KG1 (cell line): ENCODE results near the gene CDKAL1.
"Not testable (repeated sequence)": the region's sequence is repeated elsewhere in the genome, so short reads cannot be mapped to it uniquely, and the experiment has no call there.

ENCODE experiments used
- DNase-seq: peaks from one replicate; lab custom pipeline; 2025; lab: John Stamatoyannopoulos, UW

Gene CDKAL1

DNA sequence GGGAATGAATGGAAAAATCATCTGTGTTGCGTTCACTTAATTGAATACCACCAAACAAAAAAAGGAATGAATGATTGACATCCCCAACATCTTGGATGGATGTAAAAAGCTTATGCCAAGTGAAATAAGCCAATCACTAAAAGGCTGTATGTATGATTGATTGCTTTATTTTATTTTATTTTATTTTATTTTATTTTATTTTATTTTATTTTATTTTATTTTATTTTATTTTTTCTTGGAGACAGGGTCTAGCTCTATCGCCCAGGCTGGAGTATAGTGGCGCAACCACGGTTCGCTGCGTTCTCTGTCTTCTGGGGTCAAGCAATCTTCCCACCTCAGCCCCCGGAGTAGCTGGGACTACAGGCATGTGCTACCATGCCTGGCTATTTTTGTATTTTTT is 263.3 kb downstream of the CDKAL1 start:
- no peak for DNase-seq

DNA sequence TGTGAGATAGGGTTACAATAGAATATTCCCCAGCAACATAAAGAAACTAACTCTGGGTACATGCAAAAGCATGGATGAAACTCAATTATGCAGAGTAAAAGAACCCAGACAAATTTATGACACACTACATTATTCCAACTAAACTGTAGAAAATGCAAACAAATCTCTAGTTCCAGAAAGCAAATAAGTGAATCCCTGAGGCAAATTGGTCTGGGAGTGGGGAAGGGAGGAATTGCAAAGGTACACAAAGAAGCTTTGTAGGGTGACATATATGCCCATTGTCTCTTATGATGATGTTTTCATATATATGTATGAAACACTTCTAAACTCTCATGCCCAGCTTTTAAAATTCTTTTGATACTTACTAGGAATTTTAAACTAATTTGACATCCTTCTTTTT is 266.0 kb downstream of the CDKAL1 start:
- no peak for DNase-seq

DNA sequence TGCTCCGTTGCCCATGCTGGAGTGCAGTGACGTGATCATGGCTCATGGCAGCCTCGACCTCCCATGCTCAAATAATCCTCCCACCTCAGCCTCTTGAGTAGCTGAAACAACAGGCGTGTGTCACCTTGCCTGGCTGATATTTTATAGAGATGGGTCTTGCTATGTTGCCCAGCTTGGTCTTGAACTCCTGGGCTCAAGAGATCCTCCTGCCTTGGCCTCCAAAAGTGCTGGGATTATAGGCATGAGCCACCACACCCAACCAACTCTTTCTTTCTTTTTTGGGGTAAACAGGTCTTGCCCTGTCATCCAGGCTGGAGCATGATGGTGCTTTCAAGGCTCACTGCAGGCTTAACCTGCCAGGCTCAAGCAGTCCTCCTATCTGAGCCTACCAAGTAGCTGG is 266.4 kb downstream of the CDKAL1 start:
- DNase-seq, result no peak

DNA sequence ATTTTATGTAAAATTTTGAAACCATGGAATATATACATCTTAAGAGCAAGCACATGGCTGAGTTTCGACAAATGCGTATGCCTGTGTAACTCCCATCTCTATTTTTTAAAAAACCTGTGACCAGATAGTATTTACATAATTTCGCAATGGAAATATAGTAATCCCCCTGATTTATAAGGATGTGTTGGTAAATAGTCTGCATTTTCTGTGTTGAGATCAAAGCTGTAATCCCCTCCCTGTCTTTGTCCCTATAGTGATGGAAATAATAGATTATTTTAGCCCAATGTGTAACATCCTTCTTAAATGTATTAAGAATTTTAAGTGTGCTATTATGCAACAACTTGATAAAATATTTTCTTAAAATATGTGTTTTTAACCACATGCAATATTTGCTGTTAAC is 267.3 kb downstream of the CDKAL1 start:
- DNase-seq, result no peak

DNA sequence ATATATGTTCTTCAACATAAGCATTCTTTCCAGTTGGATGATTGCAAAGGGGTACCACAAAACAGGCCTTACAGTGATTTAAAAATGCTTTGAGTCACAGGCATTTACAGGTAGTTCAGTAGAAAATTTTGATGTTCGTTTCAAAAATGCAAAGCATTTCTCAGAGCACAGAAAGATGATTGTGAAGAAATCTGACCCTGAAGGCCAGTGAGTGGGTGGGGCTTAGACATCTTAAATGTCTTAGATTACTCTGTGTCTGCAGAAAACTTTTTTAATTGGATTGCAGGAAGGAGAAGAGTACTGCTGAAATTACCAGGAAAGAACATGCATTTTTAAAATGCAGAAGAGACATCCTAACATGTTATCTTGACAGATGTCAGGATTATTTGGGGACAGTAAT is 268.3 kb downstream of the CDKAL1 start:
- DNase-seq, result no peak

DNA sequence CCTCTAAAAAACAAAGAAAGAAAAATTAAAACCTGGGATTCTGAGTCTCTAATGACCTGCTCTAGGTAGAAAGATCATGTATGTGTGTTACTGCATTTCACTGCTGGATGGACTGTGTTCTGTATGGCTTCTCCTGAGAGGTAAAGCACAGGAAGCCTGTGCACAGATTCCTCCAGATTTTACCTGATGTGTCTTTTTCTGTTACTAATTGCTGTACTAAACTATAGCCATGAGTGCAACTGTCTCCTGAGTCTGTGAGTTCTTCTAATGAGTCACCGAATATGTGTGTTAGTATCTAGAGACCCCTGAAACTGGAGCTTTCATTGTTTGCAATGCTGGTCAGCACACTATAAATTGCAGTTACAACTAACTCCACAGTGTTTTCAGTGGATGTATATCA is 270.8 kb downstream of the CDKAL1 start:
- DNase-seq, result no peak

DNA sequence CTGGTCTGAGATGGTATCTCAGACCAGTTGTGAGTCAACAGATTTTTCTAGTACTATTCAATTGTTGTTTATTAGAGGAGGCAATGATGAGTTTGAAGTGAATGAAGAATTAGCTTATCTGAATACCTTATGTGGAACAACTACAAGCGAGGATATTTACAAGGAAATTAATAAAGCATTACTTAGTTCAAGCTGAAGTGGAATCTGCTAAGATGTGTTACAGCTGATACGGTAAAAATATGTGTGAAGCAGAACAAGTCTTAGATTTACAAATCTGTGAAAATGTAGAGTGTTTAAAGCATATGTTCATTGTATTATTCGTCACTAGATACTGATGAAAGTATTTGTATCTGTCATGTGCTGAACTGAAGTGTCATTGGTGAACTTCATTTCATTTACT is 272.4 kb downstream of the CDKAL1 start:
- DNase-seq, result no peak

DNA sequence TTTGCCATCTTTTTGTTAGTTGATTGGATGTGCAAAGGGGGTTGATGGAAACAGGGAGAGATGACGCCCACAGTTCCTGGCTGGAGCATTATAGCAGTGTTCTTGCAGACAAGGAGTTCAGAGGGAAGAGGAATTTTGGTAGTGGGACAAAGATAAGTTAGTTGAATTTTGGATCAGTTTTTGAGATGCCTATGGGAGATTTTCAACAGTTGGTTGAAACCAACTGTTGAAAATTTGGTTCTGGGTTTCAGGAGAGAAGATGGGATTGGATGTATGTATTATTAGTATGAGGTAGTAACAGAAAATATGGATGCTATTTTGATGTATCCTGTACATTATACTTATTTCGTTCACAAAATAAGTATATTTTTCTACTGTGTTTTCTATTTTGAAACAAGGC is 274.2 kb downstream of the CDKAL1 start:
- DNase-seq, result no peak

DNA sequence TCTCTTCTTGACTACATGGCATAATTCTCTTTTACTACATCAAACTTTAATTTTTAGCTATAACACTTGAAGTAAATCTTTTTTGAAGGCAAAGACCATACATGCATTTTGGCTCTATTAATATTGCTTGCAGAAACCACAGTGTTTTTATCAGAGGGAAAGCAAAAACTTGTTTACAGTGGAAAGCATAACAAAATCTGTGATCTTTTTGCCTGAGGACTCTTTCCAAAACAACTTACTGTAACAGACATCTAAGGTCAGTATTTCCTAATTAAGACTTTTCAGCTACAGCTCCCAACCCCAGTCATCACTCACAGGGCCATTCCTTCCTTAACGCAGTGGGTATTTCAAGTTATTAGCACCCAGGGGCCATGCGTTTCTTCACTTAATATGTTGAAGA is 274.7 kb downstream of the CDKAL1 start:
- no peak for DNase-seq

DNA sequence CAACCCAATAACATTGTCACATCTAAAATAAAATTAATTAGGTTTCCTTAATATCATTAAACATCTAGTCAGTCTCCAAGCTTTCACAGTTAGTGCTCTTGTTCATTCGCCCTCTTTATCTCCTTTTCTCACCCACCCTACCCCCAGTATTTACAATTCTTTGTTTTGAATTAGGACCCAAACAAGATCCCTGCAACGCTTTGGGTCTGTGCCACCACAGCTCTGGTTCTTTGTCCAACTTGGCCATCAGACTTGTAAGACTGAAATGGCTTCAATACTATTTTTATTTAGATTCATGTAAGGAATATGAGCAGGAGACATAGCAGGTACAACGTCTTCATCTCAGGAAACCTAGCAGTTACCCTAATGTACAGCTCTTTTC is 276.5 kb downstream of the CDKAL1 start:
- DNase-seq, result no peak

DNA sequence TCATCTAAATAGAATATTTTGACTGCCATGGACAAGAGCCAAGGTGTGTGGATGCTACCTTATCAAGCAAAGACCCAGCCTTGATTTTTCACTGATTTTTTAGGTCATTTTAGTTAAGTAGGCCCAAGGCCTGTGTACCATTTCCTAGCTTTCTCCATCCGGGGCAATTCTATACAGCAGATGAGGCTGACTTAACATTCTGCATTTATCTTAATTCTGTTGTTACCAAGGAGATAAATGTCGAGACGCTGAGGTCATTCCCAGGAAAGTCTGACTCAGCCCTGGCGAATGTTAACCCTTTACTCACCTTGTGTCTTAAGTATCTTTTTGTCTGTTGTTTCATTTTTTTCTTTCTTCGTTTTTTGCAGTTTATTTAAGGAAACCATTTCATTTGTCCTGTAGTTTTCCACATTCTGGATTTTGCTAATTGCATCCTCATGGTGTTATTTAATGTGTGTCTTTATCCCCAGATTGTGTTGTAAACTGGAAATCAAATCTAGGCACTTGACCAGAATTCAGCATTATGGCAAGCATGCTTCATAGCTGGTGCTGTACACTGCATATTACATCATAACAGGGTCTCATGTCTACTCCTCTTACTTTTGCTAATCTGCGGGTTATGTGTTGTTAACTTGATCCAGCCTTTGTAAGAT is 277.0 kb downstream of the CDKAL1 start:
- DNase-seq, result no peak

DNA sequence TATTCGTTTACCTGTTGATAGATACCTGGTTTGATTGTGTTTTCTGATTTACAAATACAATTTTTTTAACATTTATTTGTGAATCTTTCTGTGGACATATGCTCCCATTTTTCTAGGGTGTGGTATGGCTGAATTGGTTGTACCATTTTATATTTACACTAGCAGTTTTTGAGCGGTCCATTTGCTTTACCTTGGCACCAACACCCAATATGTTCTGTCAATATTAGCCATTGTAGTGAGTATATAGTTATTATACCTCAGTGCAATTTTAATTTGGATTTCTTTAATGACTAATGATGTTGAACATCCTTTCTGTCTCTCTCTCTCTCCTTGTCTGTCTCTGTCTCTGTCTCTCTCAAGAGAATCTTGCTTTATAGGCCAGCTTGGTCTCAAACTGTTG is 278.5 kb downstream of the CDKAL1 start:
- no peak for DNase-seq

DNA sequence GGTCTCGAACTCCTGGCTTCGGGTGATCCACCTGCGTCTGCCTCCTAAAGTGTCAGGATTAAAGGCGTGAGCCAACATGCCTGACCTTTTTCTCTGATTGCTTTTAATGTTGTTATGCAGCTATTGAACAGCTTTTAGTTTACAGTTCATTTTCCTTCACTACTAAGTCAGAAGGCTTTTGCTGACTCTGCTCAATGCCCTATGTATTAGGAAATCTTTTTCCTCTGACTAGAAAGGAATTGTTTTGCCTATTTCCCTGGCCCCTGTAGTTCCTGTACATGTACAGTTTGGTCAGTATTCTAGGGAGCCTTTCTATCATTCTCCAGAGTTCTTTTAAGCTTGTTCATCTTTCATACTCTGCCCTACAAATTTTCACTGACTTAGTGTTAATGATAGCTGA is 280.2 kb downstream of the CDKAL1 start:
- DNase-seq, result no peak

DNA sequence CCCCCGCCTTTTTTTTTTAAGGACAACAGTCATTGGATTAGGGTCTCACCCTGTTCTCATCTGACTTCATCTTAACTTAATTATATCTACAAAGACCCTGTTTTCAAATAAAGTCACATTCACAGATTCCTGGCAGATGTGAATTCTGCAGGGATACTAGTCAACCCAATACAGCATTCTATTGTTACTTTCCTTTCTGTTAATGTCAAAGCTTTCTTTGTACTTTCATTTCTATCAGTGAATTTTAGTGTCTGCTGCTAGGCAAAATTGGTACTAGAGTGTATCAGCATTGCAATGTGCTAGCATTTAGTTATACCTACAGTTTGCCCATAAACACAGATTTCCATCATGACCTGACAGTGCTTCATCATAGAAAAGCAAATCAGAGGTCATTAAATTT is 281.9 kb downstream of the CDKAL1 start:
- no peak for DNase-seq

DNA sequence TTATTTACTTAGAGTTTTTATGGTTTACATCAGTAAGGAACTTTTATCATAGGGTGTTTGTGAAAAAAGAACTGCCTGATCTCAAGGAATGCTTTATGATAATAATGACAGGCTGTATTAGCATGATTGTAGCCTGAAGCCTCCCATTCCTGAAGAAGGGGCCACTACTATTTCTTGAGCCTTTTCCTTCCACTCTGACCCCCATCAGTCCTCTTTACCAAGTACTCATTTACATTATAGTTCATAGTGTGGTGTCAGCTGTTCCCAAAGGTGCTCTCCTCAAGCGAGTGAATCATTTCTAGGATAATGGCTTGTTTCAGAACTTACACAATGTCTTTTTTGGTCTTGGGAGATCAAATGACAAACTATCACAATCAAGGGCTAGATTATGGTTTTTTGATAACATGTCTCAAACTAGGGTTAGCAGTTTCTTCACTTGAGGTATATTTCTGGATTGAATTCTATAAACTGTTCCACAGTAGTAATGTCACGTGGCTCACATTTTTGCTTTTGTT is 283.6 kb downstream of the CDKAL1 start:
- no peak for DNase-seq

DNA sequence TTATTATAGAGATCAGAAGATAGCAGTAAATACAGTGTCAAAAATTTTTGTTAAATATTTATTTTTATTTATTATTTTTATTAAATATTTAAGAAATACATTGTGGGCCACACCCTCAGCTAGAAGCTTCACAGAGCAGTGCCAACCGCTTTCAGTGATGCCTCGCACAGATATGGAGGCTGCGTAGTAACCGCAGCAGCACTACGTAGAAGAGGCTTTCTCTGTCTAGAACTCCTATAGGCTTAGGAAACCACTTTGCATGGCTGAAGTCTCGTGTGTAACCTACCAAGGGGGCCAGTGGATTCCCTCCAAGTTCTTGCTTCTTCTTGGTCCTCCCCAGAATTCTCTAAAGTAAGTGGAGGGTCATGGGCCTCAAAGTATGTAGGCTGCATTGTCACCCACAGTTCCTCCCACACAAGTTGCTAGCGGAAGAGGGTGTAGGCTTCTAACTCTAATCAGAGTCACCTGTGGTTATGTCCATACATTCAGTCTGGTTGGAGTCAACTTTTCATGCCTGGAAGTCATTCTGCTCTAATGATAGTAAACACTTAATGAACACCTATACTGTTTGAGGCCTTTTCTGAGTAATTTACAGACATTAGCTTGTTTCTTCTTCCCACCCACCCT is 285.6 kb downstream of the CDKAL1 start:
- no peak for DNase-seq

DNA sequence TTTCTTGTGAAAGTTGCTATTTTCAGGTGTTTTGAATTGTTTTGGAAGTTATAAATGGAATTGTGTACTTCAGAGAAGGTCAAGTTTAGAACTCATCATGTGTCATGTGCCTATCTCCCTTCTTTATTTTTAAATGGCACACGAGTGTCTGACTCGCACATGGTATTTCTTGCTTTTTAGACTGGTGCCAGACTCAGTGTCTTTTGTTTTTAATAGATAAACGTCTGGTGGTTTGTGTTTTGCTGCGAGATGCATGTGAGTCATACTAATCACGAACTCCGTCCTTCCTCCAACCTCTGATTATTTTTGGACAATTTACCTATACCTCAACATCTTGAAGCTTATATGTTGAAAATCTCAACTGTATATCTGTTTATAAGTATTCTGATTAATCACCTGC is 292.1 kb downstream of the CDKAL1 start:
- no peak for DNase-seq

DNA sequence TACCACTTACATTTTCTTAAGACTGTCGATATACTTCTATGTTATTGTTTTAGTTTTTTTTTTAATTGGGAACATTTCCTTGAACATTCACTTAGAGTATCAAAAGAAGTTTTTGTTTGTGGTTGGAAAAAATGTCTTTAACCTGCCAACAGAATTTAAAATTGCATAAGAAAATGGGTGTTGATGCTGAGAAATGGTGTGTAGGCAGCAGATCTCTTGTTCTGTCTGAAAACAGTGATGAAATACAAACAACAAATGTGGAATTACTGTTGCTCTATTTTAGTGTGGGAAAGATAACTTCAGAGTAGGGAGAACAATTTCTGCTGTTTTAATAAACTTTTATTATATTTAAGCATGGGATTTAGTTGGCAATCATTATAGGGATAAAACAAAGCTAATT is 293.5 kb downstream of the CDKAL1 start:
- no peak for DNase-seq

DNA sequence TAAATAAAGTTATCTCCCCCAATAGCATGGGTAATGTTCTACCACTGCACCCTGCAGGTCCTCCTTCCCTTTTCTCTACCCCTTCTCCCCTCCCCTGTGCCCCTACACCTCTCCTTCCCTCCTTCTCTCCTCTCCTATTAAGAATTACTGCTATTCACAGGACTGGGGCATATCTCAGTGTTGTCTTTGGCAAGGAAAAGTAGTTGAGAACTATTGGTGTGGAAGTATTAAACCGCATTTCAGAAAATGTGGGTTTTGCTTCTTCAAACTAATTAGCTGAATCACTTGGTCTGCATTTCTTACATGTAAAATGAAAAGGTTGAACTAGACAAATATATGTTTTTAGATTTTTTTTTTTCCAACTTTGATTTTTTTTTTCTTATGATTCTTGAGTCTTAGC is 296.3 kb downstream of the CDKAL1 start:
- DNase-seq, result no peak

DNA sequence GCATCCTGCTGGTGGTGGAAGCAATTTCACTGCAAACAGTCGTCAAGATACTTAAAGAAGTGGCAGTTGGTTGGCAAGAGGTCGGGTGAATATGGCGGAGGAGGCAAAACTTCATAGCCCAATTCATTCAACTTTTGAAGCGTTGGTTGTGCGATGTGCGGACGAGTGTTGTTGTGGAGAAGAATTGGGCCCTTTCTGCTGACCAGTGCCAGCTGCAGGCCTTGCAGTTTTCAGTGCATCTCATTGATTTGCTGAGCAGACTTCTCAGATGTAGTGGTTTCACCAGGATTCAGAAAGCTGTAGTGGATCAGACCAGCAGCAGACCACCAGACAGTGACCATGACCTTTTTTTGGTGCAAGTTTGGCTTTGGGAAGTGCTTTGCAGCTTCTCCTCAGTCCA is 297.0 kb downstream of the CDKAL1 start:
- DNase-seq, result not testable (repeated sequence)

DNA sequence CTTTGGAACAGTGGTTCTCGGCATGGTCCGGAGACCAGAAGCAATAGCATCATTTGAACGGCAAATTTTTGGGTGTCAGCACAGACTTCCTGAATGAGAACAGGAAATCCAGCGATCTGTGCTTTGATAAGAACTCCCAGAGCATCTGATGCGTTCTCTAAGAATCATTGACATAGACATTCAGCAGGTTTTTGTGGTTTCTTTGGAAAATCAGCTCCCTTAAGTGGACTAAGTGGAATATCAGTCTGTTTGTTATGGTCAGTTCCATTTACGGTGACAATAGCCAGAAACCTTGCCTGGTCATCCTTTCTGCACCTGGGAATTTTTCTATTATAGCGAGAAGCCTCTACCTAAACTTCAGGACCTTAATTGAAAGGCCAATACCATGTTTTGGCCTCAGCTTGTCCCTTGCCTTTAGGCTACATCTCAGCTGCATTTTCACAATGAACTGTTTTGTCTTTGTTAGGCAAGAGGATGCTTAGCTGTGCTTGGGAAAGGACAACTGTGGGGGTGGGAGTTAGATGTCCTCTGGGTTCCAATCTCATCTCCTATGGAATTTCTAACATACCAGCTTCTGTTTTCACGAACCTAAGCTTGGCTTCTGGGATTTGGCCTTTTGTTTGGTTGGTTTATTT is 299.7 kb downstream of the CDKAL1 start:
- no peak for DNase-seq

DNA sequence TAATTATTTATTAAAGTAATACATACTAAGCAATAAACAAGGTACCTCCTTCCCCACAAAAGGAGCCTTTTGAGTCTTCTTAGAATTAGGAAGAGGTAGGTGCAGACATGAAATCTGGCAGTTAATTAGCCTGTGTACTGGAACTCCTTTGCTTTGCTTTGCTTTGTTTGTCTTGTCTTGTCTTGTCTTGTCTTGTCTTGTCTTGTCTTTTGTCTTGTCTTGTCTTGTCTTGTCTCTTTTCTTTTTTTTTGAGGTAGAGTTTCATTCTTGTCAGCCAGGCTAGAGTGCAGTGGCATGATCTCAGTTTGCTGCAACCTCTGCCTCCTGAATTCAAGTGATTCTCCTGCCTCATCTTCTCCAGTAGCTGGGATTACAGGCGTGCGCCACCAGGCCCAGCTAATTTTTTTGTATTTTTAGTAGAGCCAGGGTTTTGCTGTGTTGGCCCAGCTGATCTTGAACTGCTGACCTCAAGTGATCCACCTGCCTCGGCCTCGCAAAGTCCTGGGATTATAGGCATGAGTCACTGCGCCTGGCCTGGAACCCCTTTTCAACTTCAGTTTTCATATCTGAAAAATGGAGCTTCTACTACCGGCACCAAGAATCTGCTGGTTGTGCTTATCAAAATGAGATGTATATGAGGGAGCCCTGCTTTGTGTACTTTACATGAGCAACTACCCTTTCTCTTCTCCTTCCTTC is 301.2 kb downstream of the CDKAL1 start:
- no peak for DNase-seq

DNA sequence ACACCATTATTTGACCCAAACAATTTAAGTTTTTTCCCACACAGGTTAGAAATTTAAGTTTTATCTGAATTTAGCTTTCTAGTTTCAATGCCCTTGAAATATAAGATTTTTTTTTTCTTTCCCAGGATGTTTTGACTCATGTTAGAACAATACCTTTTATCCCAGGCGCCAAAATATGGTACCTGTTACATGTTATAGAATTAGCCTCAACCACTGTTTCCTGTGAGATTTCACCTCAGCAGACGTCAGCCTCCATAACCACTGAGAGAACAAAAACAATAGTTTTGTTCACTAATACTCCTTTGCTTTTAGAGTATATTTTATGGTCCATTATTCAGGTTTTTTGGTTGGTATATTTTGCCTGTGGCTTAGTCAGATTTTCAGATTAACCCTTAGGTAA is 302.9 kb downstream of the CDKAL1 start:
- no peak for DNase-seq
